DOHH2 (cell line): Measurements from ENCODE around the gene PLEKHN1.

Experiments used
- EZH2phosphoT487 ChIP-seq: fragments of 200-600 bp; sonication (generic); IDR thresholded peaks from 2 replicates; pipeline ENCODE4 v1.6.1; 2017; ENCODE audit warnings: borderline replicate concordance, mild to moderate bottlenecking, antibody characterized with exemption, low read length, moderate library complexity, mixed read lengths
- TF ChIP-seq, protein P1 (sequence below): fragments of 200-600 bp; sonication (generic); IDR thresholded peaks from one replicate; pipeline ENCODE4 v1.5.1; 2014; ENCODE audit warnings: antibody characterized with exemption, mild to moderate bottlenecking, low read depth, low read length; ENCODE audit not compliant: poor library complexity, severe bottlenecking

DNA sequence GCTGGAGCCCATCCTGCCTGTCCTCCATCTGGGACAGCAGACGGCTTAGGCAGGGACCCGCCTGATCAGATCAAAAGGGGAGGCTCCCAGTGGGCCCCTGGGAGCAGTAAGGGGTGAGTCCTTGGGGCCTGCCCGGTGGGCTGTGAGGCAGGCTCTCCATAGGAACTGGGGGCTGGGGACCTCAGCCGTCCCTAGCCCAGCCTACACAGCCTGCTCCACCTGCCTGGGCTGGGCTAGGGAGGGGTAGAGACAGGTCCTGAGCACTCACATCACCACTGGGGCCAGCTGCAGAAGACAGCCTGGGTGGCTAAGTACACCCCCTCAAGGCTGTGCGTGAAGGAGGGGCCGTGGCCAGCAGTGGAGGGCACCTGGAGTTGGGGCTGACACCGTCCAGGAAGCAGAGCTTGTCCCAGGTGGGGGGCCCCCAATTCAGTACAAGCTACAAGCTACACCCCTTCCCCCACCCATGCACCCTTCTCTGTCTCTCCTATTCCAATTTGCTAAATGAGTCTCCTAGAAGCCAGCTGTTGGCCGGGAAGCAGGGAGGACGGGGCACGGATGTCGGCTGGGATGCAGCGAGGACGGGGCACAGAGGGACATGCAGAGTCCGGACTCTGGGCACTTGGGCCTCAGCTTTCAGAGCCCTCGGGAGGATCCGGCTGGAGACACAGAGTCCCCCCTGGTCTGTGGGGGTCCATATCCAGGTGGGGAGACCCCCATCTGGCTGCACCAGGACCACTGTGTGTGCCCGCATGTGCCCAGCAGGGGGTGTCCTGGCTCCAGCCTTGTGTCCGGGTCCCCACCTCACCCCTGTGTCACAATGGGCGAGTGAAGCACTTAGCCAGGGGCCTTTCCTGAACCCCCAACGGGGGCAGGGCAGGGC lies 48.8 kb downstream of the PLEKHN1 start:
- TF ChIP-seq, protein P1, sequence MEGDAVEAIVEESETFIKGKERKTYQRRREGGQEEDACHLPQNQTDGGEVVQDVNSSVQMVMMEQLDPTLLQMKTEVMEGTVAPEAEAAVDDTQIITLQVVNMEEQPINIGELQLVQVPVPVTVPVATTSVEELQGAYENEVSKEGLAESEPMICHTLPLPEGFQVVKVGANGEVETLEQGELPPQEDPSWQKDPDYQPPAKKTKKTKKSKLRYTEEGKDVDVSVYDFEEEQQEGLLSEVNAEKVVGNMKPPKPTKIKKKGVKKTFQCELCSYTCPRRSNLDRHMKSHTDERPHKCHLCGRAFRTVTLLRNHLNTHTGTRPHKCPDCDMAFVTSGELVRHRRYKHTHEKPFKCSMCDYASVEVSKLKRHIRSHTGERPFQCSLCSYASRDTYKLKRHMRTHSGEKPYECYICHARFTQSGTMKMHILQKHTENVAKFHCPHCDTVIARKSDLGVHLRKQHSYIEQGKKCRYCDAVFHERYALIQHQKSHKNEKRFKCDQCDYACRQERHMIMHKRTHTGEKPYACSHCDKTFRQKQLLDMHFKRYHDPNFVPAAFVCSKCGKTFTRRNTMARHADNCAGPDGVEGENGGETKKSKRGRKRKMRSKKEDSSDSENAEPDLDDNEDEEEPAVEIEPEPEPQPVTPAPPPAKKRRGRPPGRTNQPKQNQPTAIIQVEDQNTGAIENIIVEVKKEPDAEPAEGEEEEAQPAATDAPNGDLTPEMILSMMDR: peak; percentile 53
- no peak for TF ChIP-seq EZH2phosphoT487
